Progenitor cell of endocrine pancreas (in vitro differentiated cells): ENCODE results near the gene WTAP. TPM values are rescaled to one million over a fixed set of nuclear protein-coding genes. Genes with fewer than 3 reads are reported as not detected.

Source experiments
- DNase-seq: peaks from one replicate; pipeline ENCODE4 v3.0.0; 2021; ENCODE audit warnings: low spot score; ENCODE audit not compliant: unreplicated experiment
- H3K27ac Mint-ChIP-seq: 2 replicates; pipeline ENCODE4 v1.8.0; 2021; ENCODE audit warnings: mild to moderate bottlenecking, moderate library complexity, mixed read lengths
- H3K27me3 Mint-ChIP-seq: 2 replicates; pipeline ENCODE4 v1.8.0; 2021; ENCODE audit warnings: mixed read lengths
- H3K36me3 Mint-ChIP-seq: 2 replicates; pipeline ENCODE4 v1.8.0; 2022; ENCODE audit warnings: mixed read lengths; ENCODE audit not compliant: insufficient read depth
- H3K4me1 Mint-ChIP-seq: 2 replicates; pipeline ENCODE4 v1.8.0; 2021; ENCODE audit warnings: low read depth, mixed read lengths
- H3K4me3 Mint-ChIP-seq: 2 replicates; pipeline ENCODE4 v1.8.0; 2021; ENCODE audit warnings: low read depth, mild to moderate bottlenecking, moderate library complexity, mixed read lengths
- H3K9me3 Mint-ChIP-seq: 2 replicates; pipeline ENCODE4 v1.8.0; 2021; ENCODE audit warnings: low read depth, mixed read lengths
- total RNA-seq: library from RNA; stranded (reverse); gene quantifications from 2 replicates; pipeline ENCODE4 v1.2.1, GENCODE V29; 2021
- TF ChIP-seq, protein P1 (sequence below): fragments of 200-600 bp; sonication (generic); IDR thresholded peaks from one replicate; pipeline ENCODE4 v1.5.0; 2021; ENCODE audit warnings: antibody characterized with exemption, mild to moderate bottlenecking; ENCODE audit not compliant: unreplicated experiment

The WTAP gene
- total RNA-seq, 1 donor from 2014 or later, result 126 TPM

DNA sequence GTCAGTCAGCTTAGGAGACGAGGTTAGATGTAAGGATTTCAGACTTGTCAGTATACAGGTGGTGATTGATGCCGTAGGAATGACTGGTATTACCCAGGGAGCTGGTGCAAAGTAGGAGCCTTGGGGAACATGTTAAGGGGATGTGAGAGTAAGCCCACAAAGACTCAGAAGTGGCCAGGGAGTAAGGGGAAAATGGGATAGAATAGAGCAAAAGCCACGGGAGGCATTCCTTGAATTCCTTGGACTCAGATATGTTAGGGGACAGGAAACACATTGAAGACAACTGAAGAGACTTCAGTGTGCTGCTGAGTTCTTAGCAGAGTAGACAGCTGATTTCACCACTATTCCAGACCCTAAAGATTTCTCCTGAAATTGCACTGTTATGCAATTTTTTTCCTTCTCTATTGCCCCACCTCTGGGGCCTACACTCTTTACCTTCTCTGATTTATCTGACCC lies 33.3 kb downstream of the WTAP start:
- TF ChIP-seq, protein P1, sequence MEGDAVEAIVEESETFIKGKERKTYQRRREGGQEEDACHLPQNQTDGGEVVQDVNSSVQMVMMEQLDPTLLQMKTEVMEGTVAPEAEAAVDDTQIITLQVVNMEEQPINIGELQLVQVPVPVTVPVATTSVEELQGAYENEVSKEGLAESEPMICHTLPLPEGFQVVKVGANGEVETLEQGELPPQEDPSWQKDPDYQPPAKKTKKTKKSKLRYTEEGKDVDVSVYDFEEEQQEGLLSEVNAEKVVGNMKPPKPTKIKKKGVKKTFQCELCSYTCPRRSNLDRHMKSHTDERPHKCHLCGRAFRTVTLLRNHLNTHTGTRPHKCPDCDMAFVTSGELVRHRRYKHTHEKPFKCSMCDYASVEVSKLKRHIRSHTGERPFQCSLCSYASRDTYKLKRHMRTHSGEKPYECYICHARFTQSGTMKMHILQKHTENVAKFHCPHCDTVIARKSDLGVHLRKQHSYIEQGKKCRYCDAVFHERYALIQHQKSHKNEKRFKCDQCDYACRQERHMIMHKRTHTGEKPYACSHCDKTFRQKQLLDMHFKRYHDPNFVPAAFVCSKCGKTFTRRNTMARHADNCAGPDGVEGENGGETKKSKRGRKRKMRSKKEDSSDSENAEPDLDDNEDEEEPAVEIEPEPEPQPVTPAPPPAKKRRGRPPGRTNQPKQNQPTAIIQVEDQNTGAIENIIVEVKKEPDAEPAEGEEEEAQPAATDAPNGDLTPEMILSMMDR, result no peak
- peaks cover 26% of the 10 kb centered on the region for H3K36me3 Mint-ChIP-seq
- no peaks in the 10 kb centered on the region for H3K27me3 Mint-ChIP-seq
- DNase-seq, result no peak
- H3K27ac Mint-ChIP-seq, result peak overlapping the region; percentile 98
- H3K4me1 Mint-ChIP-seq, result peaks cover 23% of the 10 kb centered on the region
- no peaks in the 10 kb centered on the region for H3K9me3 Mint-ChIP-seq
- peak overlapping the region; percentile 92 for H3K4me3 Mint-ChIP-seq

DNA sequence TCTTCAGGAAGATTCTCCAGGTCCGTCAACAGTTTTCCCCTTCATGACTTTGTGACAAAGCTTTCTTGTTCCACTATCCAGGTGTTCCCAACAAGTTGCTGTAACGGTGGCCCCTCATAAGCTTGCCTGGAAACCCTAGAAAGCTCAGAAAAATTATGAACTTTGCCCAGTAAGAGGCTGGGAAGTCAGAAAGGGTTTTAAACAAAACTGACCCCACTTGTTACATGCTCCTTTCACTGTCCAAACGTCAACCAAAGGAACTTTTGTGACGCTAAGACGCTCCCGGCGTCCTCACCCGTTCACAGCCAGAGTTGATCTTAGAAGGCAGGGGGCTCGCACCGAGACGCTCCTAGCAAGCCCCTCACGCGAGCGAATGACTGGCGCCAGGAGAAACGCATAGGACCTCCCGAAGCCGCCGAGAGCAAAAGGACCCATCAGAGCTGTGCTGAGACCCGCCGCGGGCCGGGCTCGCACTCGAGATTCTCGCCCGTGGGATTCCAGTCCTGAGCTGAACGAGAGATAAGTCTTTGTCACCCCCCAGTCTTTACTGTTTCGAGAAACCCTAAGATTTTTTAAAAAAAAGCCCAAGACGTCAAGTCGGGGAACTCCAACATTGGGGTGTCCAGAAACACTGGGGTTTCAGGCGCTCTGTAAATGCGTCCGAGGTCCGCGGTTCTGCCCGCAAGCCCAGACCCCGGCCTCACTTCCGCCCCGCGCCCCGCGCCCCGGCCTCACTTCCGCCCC lies 34.0 kb downstream of the WTAP start:
- H3K36me3 Mint-ChIP-seq, result peaks cover 24% of the 10 kb centered on the region
- H3K27ac Mint-ChIP-seq, result peak overlapping the region; percentile 98
- TF ChIP-seq, protein P1, result no peak
- H3K4me1 Mint-ChIP-seq, result peaks cover 25% of the 10 kb centered on the region
- no peaks in the 10 kb centered on the region for H3K9me3 Mint-ChIP-seq
- peak; percentile 15 for DNase-seq
- H3K4me3 Mint-ChIP-seq, result peak overlapping the region; percentile 92
- H3K27me3 Mint-ChIP-seq, result no peaks in the 10 kb centered on the region

DNA sequence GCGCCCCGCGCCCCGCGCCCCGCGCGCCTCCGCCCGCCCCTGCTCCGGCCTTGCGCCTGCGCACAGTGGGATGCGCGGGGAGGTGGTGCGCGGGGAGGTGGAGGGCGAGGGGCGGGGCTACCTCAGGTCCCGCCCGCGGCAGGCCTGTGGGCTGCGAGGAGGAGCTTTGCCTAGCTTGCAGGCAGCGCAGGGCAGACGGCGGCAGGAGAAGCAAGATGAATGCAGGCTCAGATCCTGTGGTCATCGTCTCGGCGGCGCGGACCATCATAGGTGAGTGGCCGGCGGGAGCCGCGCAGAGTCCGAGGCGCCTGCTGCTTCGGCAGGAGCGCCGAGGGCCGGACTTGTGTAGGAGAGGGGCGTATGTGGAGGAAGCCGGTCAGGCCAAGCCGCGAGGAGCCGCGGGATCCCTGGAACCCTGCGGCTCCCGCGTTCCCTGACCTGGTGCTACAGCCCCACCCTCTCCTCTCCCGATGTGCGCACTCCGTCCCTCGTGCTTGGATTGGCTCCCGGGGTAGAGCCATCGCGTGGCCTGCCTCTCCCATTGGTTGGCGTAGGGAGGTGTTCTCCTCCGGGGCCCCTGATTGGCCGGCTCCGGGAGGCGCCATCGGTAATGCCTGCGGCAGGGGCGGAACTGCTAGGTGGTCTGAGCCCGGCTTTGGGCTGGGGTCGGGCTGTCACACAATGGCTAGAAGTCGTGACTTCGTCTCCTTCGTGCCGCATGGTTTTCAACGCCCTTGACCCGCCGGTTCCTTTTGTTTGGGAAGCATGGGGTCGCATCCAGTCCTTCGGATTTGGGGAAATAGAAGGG lies 34.8 kb downstream of the WTAP start, which contains the start of gene ACAT2:
Gene ACAT2 (plus strand): TSS at position 173 of the 808 bp plus-strand sequence. CDS start 43 bp downstream, at position 216.
- TF ChIP-seq, protein P1, result no peak
- peak; percentile 88 for DNase-seq
- Mint-ChIP-seq H3K27me3 (no peaks in the 10 kb centered on the region), H3K27ac (peak within 1 kb of the TSS; percentile 98), H3K4me1 (peaks cover 25% of the 10 kb centered on the region), H3K4me3 (peak within 1 kb of the TSS; percentile 92), H3K9me3 (no peaks in the 10 kb centered on the region), H3K36me3 (peaks cover 27% of the 10 kb centered on the region)

GRCh38 chr6:159762681-159763293 lies 35.5 kb downstream of the WTAP start:
- Mint-ChIP-seq H3K36me3 (peaks cover 31% of the 10 kb centered on the region), H3K27me3 (no peaks in the 10 kb centered on the region), H3K9me3 (no peaks in the 10 kb centered on the region), H3K27ac (peak overlapping the region; percentile 98), H3K4me3 (peak overlapping the region; percentile 92), H3K4me1 (peaks cover 25% of the 10 kb centered on the region)
- TF ChIP-seq, protein P1, result no peak
- no peak for DNase-seq

DNA sequence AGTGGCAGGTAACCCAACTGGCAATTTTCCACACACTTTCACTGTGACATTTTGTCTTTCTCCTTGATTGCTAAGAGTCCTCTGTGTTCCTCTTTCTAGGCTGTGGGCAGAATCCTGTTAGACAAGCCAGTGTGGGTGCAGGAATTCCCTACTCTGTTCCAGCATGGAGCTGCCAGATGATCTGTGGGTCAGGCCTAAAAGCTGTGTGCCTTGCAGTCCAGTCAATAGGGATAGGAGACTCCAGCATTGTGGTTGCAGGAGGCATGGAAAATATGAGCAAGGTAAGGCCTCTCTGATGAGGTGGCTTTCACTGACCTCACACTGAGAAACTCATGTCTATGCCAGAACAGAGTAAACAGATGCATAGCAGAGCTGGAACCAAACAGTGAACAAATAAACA lies 39.6 kb downstream of the WTAP start:
- Mint-ChIP-seq H3K36me3 (peaks cover 46% of the 10 kb centered on the region), H3K4me3 (no peak overlapping the region), H3K27me3 (no peaks in the 10 kb centered on the region), H3K27ac (no peak overlapping the region), H3K4me1 (peaks cover 11% of the 10 kb centered on the region), H3K9me3 (peaks cover 5% of the 10 kb centered on the region)
- TF ChIP-seq, protein P1, result no peak
- no peak for DNase-seq
